H1 (cell line): ENCODE data around the gene DNMT1.

Experiments used
- CTBP2 ChIP-seq: IDR thresholded peaks from 2 replicates; pipeline ENCODE4 v1.7.0; 2011; ENCODE audit warnings: borderline replicate concordance, mild to moderate bottlenecking, moderate library complexity, mixed read lengths, low read length; ENCODE audit not compliant: insufficient read depth, insufficient read length
- POLR2AphosphoS5 ChIP-seq: IDR thresholded peaks from 2 replicates; pipeline ENCODE4 v1.6.1; 2011; ENCODE audit warnings: low read depth, low read length
- RAD21 ChIP-seq, 2 experiments: IDR thresholded peaks in 1 of 2; conservative IDR thresholded peaks in 1 of 2; 2 replicates each; pipeline ENCODE4 v1.6.1; 2011; ENCODE audit warnings: low read depth in 2 of 2, low read length in 2 of 2, improper control_type of control experiment in 1 of 2, inconsistent platforms in 1 of 2, mild to moderate bottlenecking in 1 of 2, moderate library complexity in 1 of 2
- SP2 ChIP-seq: IDR thresholded peaks from 2 replicates; pipeline ENCODE4 v1.6.1; 2012; ENCODE audit warnings: mild to moderate bottlenecking, low read length, inconsistent platforms
- TAF1 ChIP-seq: IDR thresholded peaks from 2 replicates; pipeline ENCODE4 v1.6.1; 2011; ENCODE audit warnings: mild to moderate bottlenecking, low read depth, low read length
- TAF7 ChIP-seq: optimal IDR thresholded peaks from 2 replicates; pipeline ENCODE3; 2011; ENCODE audit warnings: low read depth, mild to moderate bottlenecking, inconsistent platforms, low read length, moderate library complexity, borderline replicate concordance
- ZNF274 ChIP-seq: IDR thresholded peaks from 2 replicates; pipeline ENCODE4 v1.7.0; 2012; ENCODE audit warnings: low read length, borderline replicate concordance; ENCODE audit errors: extremely low read depth
- TF ChIP-seq, protein P1 (sequence below), 3 experiments: IDR thresholded peaks; 1 replicate in 2 of 3; 2 replicates in 1 of 3; pipeline versions ENCODE4 v1.5.1 to v1.6.1; 2011; ENCODE audit warnings: low read length in 3 of 3, mild to moderate bottlenecking in 3 of 3, inconsistent platforms in 2 of 3, low read depth in 1 of 3, moderate library complexity in 1 of 3; ENCODE audit not compliant: insufficient read depth in 1 of 3; ENCODE audit errors: control extremely low read depth in 1 of 3

GRCh38 chr19:10139952-10140351, 54.8 kb downstream of the DNMT1 start:
- TF ChIP-seq TAF7 (no peak), POLR2AphosphoS5 (no peak), CTBP2 (no peak), RAD21 (IDR thresholded peaks at IDR 0.05 in 1 of 2, conservative IDR thresholded peaks at IDR 0.05 in 1 of 2; ENCODE audit: low read depth in 2 of 2, low read length in 2 of 2) (no peak), ZNF274 (no peak), SP2 (no peak), TAF1 (no peak)
- TF ChIP-seq, protein P1, sequence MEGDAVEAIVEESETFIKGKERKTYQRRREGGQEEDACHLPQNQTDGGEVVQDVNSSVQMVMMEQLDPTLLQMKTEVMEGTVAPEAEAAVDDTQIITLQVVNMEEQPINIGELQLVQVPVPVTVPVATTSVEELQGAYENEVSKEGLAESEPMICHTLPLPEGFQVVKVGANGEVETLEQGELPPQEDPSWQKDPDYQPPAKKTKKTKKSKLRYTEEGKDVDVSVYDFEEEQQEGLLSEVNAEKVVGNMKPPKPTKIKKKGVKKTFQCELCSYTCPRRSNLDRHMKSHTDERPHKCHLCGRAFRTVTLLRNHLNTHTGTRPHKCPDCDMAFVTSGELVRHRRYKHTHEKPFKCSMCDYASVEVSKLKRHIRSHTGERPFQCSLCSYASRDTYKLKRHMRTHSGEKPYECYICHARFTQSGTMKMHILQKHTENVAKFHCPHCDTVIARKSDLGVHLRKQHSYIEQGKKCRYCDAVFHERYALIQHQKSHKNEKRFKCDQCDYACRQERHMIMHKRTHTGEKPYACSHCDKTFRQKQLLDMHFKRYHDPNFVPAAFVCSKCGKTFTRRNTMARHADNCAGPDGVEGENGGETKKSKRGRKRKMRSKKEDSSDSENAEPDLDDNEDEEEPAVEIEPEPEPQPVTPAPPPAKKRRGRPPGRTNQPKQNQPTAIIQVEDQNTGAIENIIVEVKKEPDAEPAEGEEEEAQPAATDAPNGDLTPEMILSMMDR (IDR thresholded peaks at IDR 0.05; ENCODE audit: control extremely low read depth in 1 of 3, insufficient read depth in 1 of 3, low read depth in 1 of 3, low read length in 3 of 3), result no peak
